H9 (cell line): ENCODE measurements around the gene FAT1. TPM values are rescaled to one million over a fixed set of nuclear protein-coding genes. Genes with fewer than 3 reads are reported as not detected.

Experiments used
- DNase-seq: peaks from one replicate; pipeline ENCODE4 v3.0.0-alpha.2; 2017
- H2AFZ ChIP-seq: one replicate; pipeline ENCODE4 v1.6.1; 2013; ENCODE audit warnings: mild to moderate bottlenecking, low read length, control low read depth, moderate library complexity
- H2AK5ac ChIP-seq: 2 replicates; pipeline ENCODE4 v1.6.1; 2013; ENCODE audit warnings: low read length, control low read depth, mixed read lengths; ENCODE audit not compliant: insufficient read length
- H2BK120ac ChIP-seq: one replicate; pipeline ENCODE4 v1.6.1; 2013; ENCODE audit warnings: low read depth, mild to moderate bottlenecking, low read length, control low read depth, inconsistent platforms; ENCODE audit not compliant: poor library complexity, severe bottlenecking
- H2BK12ac ChIP-seq: 2 replicates; pipeline ENCODE4 v1.6.1; 2013; ENCODE audit warnings: low read length, control low read depth, mixed read lengths, low read depth; ENCODE audit not compliant: insufficient read length
- H2BK15ac ChIP-seq: 2 replicates; pipeline ENCODE4 v1.6.1; 2013; ENCODE audit warnings: low read depth, low read length, control low read depth
- H2BK20ac ChIP-seq: one replicate; pipeline ENCODE4 v1.6.1; 2013; ENCODE audit warnings: low read depth, mild to moderate bottlenecking, low read length, control low read depth, inconsistent platforms; ENCODE audit not compliant: poor library complexity, severe bottlenecking
- H2BK5ac ChIP-seq: 2 replicates; pipeline ENCODE4 v1.6.1; 2013; ENCODE audit warnings: low read length, control low read depth, mixed read lengths; ENCODE audit not compliant: insufficient read length
- H3K14ac ChIP-seq: 2 replicates; pipeline ENCODE4 v1.6.1; 2013; ENCODE audit warnings: low read length, control low read depth; ENCODE audit not compliant: insufficient read depth
- H3K18ac ChIP-seq: 2 replicates; pipeline ENCODE4 v1.6.1; 2013; ENCODE audit warnings: low read depth, mild to moderate bottlenecking, mixed read lengths, low read length, control low read depth; ENCODE audit not compliant: insufficient read length
- H3K23ac ChIP-seq: 2 replicates; pipeline ENCODE4 v1.6.1; 2013; ENCODE audit warnings: low read length, control low read depth, mixed read lengths, low read depth; ENCODE audit not compliant: insufficient read length
- H3K23me2 ChIP-seq: 2 replicates; pipeline ENCODE4 v1.6.1; 2013; ENCODE audit warnings: low read depth, mild to moderate bottlenecking, mixed read lengths, low read length, control low read depth; ENCODE audit not compliant: insufficient read length, poor library complexity, severe bottlenecking
- H3K27ac ChIP-seq: 2 replicates; pipeline ENCODE4 v1.5.1; 2013; ENCODE audit warnings: low read length, control low read depth, mixed read lengths, low read depth; ENCODE audit not compliant: insufficient read length
- H3K27me3 ChIP-seq: 2 replicates; pipeline ENCODE4 v1.6.1; 2013; ENCODE audit warnings: low read length, control low read depth, inconsistent platforms; ENCODE audit not compliant: insufficient read depth
- H3K4ac ChIP-seq: 2 replicates; pipeline ENCODE4 v1.6.1; 2013; ENCODE audit warnings: low read depth, mild to moderate bottlenecking, control low read depth, inconsistent platforms, low read length, moderate library complexity
- H3K4me1 ChIP-seq: 2 replicates; pipeline ENCODE4 v1.6.1; 2013; ENCODE audit warnings: low read length, control low read depth, inconsistent platforms; ENCODE audit not compliant: insufficient read depth
- H3K4me2 ChIP-seq: 2 replicates; pipeline ENCODE4 v1.6.1; 2013; ENCODE audit warnings: low read length, control low read depth, mixed read lengths; ENCODE audit not compliant: insufficient read length, insufficient read depth
- H3K56ac ChIP-seq: 2 replicates; pipeline ENCODE4 v1.6.1; 2013; ENCODE audit warnings: low read depth, mild to moderate bottlenecking, mixed read lengths, low read length, control low read depth; ENCODE audit not compliant: insufficient read length
- H3K79me1 ChIP-seq: 2 replicates; pipeline ENCODE4 v1.6.1; 2013; ENCODE audit warnings: low read depth, mild to moderate bottlenecking, moderate library complexity, low read length, control low read depth, inconsistent platforms; ENCODE audit not compliant: insufficient read depth, poor library complexity, severe bottlenecking
- H3K79me2 ChIP-seq: 2 replicates; pipeline ENCODE4 v1.6.1; 2013; ENCODE audit warnings: low read length, control low read depth, inconsistent platforms; ENCODE audit not compliant: insufficient read depth
- H3K9ac ChIP-seq: 2 replicates; pipeline ENCODE4 v1.6.1; 2013; ENCODE audit warnings: low read length, control low read depth, mixed read lengths; ENCODE audit not compliant: insufficient read length; ENCODE audit errors: extremely low read depth
- H3K9me3 ChIP-seq: one replicate; pipeline ENCODE4 v1.6.1; 2013; ENCODE audit warnings: low read depth, low read length, inconsistent platforms; ENCODE audit not compliant: control insufficient read depth
- H3T11ph ChIP-seq: one replicate; pipeline ENCODE4 v1.6.1; 2013; ENCODE audit warnings: mild to moderate bottlenecking, low read length, control low read depth, inconsistent platforms
- H4K20me1 ChIP-seq: one replicate; pipeline ENCODE4 v1.6.1; 2013; ENCODE audit not compliant: control insufficient read depth, insufficient read length, insufficient read depth
- H4K5ac ChIP-seq: 2 replicates; pipeline ENCODE4 v1.6.1; 2013; ENCODE audit warnings: low read depth, mild to moderate bottlenecking, mixed read lengths, low read length, control low read depth; ENCODE audit not compliant: insufficient read length
- H4K8ac ChIP-seq: replicated peaks from 2 replicates; pipeline ENCODE4 v1.6.1; 2013; ENCODE audit warnings: low read length, control low read depth, mixed read lengths, low read depth; ENCODE audit not compliant: insufficient read length
- H4K91ac ChIP-seq: 2 replicates; pipeline ENCODE4 v1.6.1; 2013; ENCODE audit warnings: low read depth, mild to moderate bottlenecking, moderate library complexity, mixed read lengths, low read length, control low read depth; ENCODE audit not compliant: insufficient read length
- H3K27ac Mint-ChIP-seq, 3 experiments: 2 replicates in 2 of 3; 3 replicates in 1 of 3; pipeline ENCODE4 v1.8.0; 2020 to 2021; ENCODE audit warnings: mixed read lengths in 3 of 3, mild to moderate bottlenecking in 1 of 3, moderate library complexity in 1 of 3
- H3K27me3 Mint-ChIP-seq: 2 replicates; pipeline ENCODE4 v1.8.0; 2021; ENCODE audit warnings: low read depth, mild to moderate bottlenecking, moderate library complexity, mixed read lengths
- H3K36me3 Mint-ChIP-seq, 3 experiments: 2 replicates in 2 of 3; 3 replicates in 1 of 3; pipeline ENCODE4 v1.8.0; 2020 to 2021; ENCODE audit warnings: low read depth in 3 of 3, mixed read lengths in 3 of 3; ENCODE audit not compliant: insufficient read depth in 1 of 3
- H3K4me1 Mint-ChIP-seq, 2 experiments: 2 replicates each; pipeline ENCODE4 v1.8.0; 2020; ENCODE audit warnings: mixed read lengths in 2 of 2
- H3K4me3 Mint-ChIP-seq, 2 experiments: 2 replicates in 1 of 2; 3 replicates in 1 of 2; pipeline ENCODE4 v1.8.0; 2020 to 2021; ENCODE audit warnings: mild to moderate bottlenecking in 2 of 2, mixed read lengths in 2 of 2, moderate library complexity in 1 of 2
- H3K9me3 Mint-ChIP-seq, 2 experiments: 2 replicates in 1 of 2; 3 replicates in 1 of 2; pipeline ENCODE4 v1.8.0; 2020; ENCODE audit warnings: mild to moderate bottlenecking in 2 of 2, mixed read lengths in 2 of 2, moderate library complexity in 1 of 2
- CTCF ChIP-seq: fragments of 200-600 bp; sonication (generic); conservative IDR thresholded peaks from 3 replicates; pipeline ENCODE4 v1.8.0; 2021; ENCODE audit warnings: antibody characterized with exemption, mild to moderate bottlenecking
- WGBS: extraction: QIAGEN DNeasy Blood & Tissue Kit; methylation state at CpG from one replicate; pipeline ENCODE4 v1.1.7; 2013; ENCODE audit warnings: missing lambda C conversion rate, low lambda C conversion rate, mixed read lengths; ENCODE audit not compliant: insufficient read length; ENCODE audit errors: extremely low coverage; 5-methylcytosine and 5-hydroxymethylcytosine counted together
- total RNA-seq: library from RNA; stranded (reverse); gene quantifications from 2 replicates; pipeline ENCODE4 v1.2.1, GENCODE V29; 2021

FAT1 gene
- total RNA-seq, 1 experiment from 2014 or later = 173 TPM

- H3K27ac ChIP-seq = no peak overlapping the region
- no peaks in the 10 kb centered on the region for H3K79me2 ChIP-seq
- no peak overlapping the region for H2BK15ac ChIP-seq
- H3K4me2 ChIP-seq = no peak overlapping the region
- no peak overlapping the region for H2BK12ac ChIP-seq
- no peak overlapping the region for H3T11ph ChIP-seq
- no peaks in the 10 kb centered on the region for H3K27me3 Mint-ChIP-seq
- H2AK5ac ChIP-seq = no peak overlapping the region
- no peaks in the 10 kb centered on the region for H3K27me3 ChIP-seq
- H3K4me3 Mint-ChIP-seq = no peak overlapping the region
- DNase-seq = no peak
- H2BK5ac ChIP-seq = no peak overlapping the region
- H3K36me3 Mint-ChIP-seq = peaks cover 46 to 91% (median 90%) of the 10 kb centered on the region in 3 experiments
- H2AFZ ChIP-seq = no peak overlapping the region
- no CpG with 5 or more reads among the region's 10 CpGs for WGBS
- H3K27ac Mint-ChIP-seq = no peak overlapping the region
- no peak overlapping the region for H4K91ac ChIP-seq
- H3K4ac ChIP-seq = no peak overlapping the region
- H3K56ac ChIP-seq = no peak overlapping the region
- no peak overlapping the region for H3K23ac ChIP-seq
- no peaks in the 10 kb centered on the region for H3K79me1 ChIP-seq
- no peak overlapping the region for H2BK120ac ChIP-seq
- no peaks in the 10 kb centered on the region for H3K9me3 ChIP-seq
- no peak overlapping the region for H3K18ac ChIP-seq
- no peaks in the 10 kb centered on the region for H3K4me1 Mint-ChIP-seq
- H3K9ac ChIP-seq = no peak overlapping the region
- no peaks in the 10 kb centered on the region for H4K20me1 ChIP-seq
- H3K14ac ChIP-seq = no peak overlapping the region
- H4K8ac ChIP-seq = no peak overlapping the region
- no peaks in the 10 kb centered on the region for H3K23me2 ChIP-seq
- H3K4me1 ChIP-seq = no peaks in the 10 kb centered on the region
- no peak overlapping the region for H4K5ac ChIP-seq
- no peak for TF ChIP-seq CTCF
- no peaks in the 10 kb centered on the region for H3K9me3 Mint-ChIP-seq
- H2BK20ac ChIP-seq = no peak overlapping the region
Measured at GRCh38 chr4:186599483-186599882, 124.2 kb downstream of the FAT1 start.
